Measurements from ENCODE around the gene HMGB4.

DNA sequence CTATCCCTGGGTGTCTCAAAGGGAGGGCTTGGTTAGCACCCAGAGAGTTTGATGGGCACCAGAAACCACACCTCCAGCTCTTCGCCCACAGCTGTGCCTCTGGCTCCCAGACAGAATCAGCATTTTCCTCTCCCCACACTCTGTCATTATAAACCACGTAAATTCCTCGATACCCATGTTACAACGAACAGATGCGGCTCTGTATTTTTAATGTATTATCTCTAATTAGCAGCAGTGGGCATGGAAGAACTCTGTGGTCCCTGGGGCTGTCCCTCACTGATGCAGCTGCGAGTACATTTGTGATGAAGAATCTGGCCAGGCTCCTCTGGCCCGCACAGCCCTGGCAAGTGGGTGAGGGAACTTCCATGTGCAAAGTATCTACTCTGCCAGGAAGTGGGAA lies 10.8 kb downstream of the HMGB4 start:
- TF ChIP-seq, protein P1, sequence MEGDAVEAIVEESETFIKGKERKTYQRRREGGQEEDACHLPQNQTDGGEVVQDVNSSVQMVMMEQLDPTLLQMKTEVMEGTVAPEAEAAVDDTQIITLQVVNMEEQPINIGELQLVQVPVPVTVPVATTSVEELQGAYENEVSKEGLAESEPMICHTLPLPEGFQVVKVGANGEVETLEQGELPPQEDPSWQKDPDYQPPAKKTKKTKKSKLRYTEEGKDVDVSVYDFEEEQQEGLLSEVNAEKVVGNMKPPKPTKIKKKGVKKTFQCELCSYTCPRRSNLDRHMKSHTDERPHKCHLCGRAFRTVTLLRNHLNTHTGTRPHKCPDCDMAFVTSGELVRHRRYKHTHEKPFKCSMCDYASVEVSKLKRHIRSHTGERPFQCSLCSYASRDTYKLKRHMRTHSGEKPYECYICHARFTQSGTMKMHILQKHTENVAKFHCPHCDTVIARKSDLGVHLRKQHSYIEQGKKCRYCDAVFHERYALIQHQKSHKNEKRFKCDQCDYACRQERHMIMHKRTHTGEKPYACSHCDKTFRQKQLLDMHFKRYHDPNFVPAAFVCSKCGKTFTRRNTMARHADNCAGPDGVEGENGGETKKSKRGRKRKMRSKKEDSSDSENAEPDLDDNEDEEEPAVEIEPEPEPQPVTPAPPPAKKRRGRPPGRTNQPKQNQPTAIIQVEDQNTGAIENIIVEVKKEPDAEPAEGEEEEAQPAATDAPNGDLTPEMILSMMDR (conservative IDR thresholded peaks at IDR 0.05; ENCODE audit: low read length), result no peak
- TF ChIP-seq EZH2phosphoT487 (IDR thresholded peaks at IDR 0.05; ENCODE audit: borderline replicate concordance), result no peak
